ENCODE measurements around the gene EYA2. TPM values are rescaled to one million over a fixed set of nuclear protein-coding genes. Genes with fewer than 3 reads are reported as not detected.

EYA2 gene
- total RNA-seq, 2 donors from 2014 or later, result not detected

DNA sequence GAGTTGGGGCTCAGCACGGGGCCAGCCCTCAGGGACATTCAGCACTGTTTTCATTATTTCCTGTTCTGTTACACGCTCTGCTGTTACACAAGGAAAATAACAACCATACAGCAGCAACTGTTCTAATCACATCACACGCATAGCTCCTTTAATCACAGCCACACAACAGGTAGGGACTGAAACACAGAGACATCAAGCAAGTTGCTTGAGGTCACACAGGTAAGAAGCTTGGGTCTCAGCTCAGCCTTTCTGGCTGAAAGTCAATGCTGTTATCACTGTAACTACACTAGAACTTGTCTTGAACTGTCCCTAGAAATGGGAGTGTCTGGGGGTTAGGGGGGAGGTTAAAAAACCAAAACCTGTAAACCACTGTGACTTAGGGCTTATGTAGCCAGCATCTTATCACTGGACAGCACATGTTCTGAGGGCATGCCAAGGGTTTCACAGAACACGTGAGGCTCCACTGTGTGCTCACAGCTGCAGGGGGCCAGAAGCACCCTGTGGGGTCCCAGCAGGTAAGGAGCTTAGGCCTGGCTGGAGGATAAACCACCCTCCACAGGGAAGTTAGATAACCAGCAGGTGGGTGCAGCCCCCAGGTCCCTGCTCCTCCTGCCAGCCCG, 146.0 kb downstream of the EYA2 start:
- no peak overlapping the region for H3K27ac Mint-ChIP-seq
- ATAC-seq, result no peak

DNA sequence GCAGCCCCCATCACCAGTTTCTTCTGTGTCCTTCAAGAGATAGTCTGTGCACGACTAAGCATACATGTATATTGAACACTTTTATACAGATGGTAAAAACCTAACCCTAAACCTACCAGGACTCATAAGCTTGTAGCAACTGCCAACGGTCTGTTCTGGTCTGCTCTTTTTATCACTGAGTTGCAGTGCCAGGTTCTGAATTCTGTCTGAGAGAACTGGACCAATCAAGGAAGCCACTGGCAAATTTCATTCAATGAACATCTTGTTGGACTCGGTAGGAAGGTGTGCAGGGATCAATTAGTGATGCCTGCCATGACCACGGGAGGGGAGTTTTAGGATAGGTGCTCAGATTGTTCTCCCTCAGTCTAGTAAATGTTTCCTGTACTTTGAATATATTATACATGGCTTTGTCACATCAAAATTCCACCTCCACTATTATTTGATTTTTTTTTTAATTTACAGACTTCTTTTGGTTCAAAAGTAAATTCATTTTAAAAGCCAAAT, 146.8 kb downstream of the EYA2 start:
- peaks cover 0 to 11% of the 10 kb centered on the region in 2 donors for H3K9me3 Mint-ChIP-seq
- no peak overlapping the region for H3K27ac Mint-ChIP-seq
- DNase-seq (ENCODE audit: low spot score in 2 of 2) (no peak), ATAC-seq (no peak)
- H3K36me3 Mint-ChIP-seq, result no peaks in the 10 kb centered on the region

More for the DNA sequence above, 146.0 kb downstream of the EYA2 start:
- peaks cover 0 to 11% of the 10 kb centered on the region in 2 donors for H3K9me3 Mint-ChIP-seq
- no peak for DNase-seq (ENCODE audit: low spot score in 2 of 2)
- no peaks in the 10 kb centered on the region for H3K36me3 Mint-ChIP-seq

DNA sequence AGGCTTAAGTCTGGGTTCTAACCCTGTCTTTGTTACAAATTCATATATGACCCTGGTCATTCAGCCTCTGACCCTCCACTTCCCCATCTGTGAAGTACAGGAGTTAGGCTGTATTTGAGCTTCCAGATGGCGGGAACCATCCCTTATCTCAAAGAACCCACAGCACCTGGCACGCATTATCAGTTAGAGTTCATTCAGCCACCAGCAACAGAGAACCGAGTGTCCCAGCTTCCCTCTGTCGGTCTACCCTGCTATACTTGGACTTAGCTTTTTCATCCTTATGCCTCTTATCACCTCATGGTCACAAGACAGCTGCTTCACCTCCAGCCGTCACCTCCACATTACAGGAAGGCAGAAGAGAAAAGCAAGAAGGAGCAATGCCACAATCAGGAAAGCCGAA, 147.8 kb downstream of the EYA2 start:
- peaks cover 0 to 11% of the 10 kb centered on the region in 2 donors for H3K9me3 Mint-ChIP-seq
- DNase-seq (ENCODE audit: low spot score in 2 of 2), result no peak
- H3K27ac Mint-ChIP-seq, result no peak overlapping the region
- ATAC-seq, result no peak
- no peaks in the 10 kb centered on the region for H3K36me3 Mint-ChIP-seq

DNA sequence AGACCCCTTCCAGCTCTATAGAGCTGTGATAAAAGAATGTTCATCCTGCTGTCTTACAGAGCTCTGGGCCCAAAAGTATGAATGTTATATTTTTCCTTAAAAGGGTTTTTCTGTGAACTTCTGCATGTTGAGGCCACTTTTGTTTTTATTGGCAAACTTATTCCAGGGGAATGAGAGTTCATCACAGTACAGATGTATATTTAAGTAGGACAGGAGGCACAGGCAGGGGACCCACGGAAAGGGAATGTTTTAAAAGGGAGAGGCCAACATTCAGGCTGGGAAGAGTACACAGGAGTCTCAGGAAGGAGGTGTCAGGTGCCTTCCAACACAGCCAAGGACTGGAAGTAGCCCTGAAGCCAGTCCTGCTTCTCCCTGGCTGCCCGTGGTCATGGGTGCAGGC, 148.4 kb downstream of the EYA2 start:
- ATAC-seq (no peak), DNase-seq (ENCODE audit: low spot score in 2 of 2) (no peak)
- no peaks in the 10 kb centered on the region for H3K36me3 Mint-ChIP-seq
- no peak overlapping the region for H3K27ac Mint-ChIP-seq
- H3K9me3 Mint-ChIP-seq, result peaks cover 0 to 11% of the 10 kb centered on the region in 2 donors

DNA sequence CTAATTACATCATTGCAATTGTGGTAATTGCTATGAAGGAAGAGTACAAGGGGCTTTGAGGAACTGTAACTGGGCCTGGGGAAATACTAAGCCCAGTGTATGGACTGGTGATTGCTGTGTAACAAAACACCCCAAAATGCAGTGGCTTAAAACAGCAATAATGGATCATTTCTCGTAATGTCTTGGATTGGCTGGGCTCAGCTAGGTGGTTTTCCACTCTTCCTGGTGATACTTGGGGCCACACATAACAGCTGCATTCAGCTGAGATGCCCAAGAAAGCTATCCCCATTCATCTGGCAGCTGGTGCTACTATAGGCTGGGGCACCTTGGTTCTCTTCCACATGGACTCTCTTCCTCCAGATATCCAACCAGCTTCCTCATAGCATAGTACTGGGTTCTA, 150.3 kb downstream of the EYA2 start:
- ATAC-seq (no peak), DNase-seq (ENCODE audit: low spot score in 2 of 2) (no peak)
- no peak overlapping the region for H3K27ac Mint-ChIP-seq
- H3K36me3 Mint-ChIP-seq, result no peaks in the 10 kb centered on the region
- H3K9me3 Mint-ChIP-seq, result peaks cover 0 to 11% of the 10 kb centered on the region in 2 donors

DNA sequence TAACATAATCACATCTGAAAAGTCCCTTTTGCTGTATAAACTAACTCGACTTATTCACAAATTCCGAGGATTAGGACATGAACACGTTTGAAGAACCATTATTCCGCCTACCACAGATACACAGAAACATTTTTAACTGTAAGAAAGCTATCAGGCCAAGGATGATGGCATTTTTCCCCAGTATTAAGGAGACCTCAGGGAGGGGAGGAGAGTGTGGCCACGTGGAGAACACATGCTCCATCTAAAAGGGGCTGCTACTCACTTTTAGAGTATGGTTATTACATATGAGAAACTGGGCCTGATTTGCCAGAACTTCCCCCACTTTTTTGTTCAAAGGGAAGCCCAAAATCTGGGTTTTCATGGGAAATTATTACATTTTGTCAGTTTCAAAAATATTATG, 153.4 kb downstream of the EYA2 start:
- ATAC-seq (no peak), DNase-seq (ENCODE audit: low spot score in 2 of 2) (no peak)
- Mint-ChIP-seq H3K9me3 (peaks cover 0 to 11% of the 10 kb centered on the region in 2 donors), H3K36me3 (no peaks in the 10 kb centered on the region), H3K27ac (no peak overlapping the region)

DNA sequence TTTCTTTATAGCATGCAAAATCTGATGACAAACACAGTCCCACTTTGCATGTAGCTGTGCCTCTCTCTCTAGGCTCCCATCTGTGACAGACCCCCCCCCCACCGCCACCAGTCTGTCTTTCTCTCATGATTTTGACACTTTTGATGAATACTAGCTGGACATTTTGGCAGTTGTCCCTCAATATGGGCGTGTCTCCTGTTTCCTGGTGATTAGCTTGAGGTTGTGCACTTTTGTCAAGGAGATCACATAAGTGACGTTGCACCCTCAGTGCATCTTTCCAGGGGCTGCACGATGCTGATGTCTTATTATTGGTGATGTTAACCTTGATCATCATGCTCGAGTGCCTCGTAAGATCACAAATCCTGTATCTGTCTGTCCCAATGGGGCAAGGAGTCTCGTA, 155.1 kb downstream of the EYA2 start:
- Mint-ChIP-seq H3K9me3 (peaks cover 0 to 5% of the 10 kb centered on the region in 2 donors), H3K27ac (no peak overlapping the region), H3K36me3 (no peaks in the 10 kb centered on the region)
- ATAC-seq (no peak), DNase-seq (ENCODE audit: low spot score in 2 of 2) (no peak)

DNA sequence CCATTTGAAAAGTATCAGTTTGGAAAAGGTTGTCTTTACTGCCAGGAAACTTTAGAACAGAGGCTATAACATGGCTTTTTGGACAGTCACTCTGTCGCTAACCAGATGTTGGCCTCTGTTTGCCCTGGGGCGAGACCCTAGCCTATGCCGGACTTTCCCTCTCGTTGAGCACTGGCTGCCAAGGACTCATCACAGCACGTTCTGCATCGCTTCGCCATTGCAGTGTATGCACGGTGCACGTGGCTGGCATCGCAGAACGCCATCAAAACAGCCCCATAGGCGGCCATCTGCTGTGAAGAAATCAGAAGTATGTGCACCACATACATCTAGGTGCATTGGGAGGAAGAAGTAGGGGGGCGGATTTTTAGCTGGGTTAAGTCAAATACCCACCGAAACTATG, 156.4 kb downstream of the EYA2 start:
- DNase-seq (ENCODE audit: low spot score in 2 of 2) (no peak), ATAC-seq (no peak)
- no peaks in the 10 kb centered on the region for H3K36me3 Mint-ChIP-seq
- H3K27ac Mint-ChIP-seq, result no peak overlapping the region
- H3K9me3 Mint-ChIP-seq, result peaks cover 0 to 3% of the 10 kb centered on the region in 2 donors

DNA sequence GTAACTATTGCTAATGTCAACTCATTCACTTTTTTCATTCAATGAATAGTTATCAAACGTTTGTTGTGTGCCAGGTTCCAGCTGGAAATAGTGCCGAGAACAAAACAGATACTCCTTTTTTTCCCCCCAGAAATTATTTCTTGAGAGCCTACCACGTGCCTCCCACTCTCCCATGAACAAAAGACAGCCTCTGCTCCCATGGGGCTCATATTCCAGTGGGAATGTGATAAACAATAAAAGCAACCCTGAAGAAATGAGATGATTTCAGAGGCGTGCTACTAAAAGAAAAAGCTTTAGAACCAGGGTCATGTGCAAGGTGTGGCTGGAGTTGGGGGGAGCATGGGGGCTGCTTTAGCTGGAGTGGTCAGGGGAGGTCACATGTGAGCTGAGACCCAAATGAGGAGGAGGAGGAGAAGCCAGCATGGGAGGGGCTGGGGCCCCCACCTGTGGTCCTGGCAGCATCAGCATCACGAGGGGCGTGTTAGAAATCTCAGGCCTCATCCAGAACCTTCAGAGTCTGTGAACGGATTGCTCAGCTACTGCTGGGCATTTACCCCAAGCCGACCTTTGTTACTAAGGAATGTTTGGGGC, 157.4 kb downstream of the EYA2 start:
- Mint-ChIP-seq H3K36me3 (no peaks in the 10 kb centered on the region), H3K27ac (no peak overlapping the region), H3K9me3 (peaks cover 0 to 3% of the 10 kb centered on the region in 2 donors)
- DNase-seq (ENCODE audit: low spot score in 2 of 2), result no peak
- ATAC-seq, result no peak

DNA sequence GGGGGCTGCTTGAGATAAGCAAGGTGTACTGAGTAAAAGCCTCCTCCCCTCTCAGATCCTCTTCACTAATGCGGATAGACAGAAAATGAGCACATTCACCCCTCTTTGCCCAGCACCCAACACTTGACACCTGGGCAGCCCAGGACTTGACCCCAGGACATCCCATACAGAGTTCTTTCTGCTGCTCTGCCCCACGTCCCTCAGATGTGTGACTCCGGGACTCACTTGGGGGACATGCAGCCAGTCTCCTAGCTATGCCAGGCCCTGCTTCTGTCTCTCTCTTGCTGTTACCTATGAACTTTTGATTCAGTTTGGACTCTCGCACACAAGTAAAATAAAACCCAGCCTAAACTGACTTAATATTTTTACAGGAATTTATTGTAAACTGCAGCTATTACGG, 159.9 kb downstream of the EYA2 start:
- Mint-ChIP-seq H3K27ac (no peak overlapping the region), H3K36me3 (no peaks in the 10 kb centered on the region), H3K9me3 (peaks cover 0 to 3% of the 10 kb centered on the region in 2 donors)
- DNase-seq (ENCODE audit: low spot score in 2 of 2) (no peak), ATAC-seq (no peak)

DNA sequence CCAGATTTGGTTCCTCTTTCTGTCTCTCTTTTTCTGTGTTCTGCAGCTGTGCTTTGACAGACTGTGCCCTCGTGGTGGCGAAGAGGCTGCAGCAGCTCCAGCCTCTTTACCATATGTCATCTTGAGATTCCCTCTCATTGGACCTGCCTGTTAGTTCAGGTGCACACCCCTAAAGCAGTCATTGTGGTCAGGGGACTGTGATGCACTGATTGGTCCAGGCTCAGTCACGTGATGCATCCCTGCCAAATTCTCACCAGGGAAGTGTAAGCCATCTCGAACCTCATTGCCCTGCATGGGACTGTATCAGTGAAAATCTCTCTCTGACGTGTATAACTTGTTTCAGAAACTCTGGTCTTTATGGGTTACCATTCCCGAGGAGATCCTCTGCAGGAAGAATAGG, 160.3 kb downstream of the EYA2 start:
- Mint-ChIP-seq H3K27ac (no peak overlapping the region), H3K36me3 (no peaks in the 10 kb centered on the region), H3K9me3 (peaks cover 0 to 3% of the 10 kb centered on the region in 2 donors)
- ATAC-seq (no peak), DNase-seq (ENCODE audit: low spot score in 2 of 2) (no peak)

DNA sequence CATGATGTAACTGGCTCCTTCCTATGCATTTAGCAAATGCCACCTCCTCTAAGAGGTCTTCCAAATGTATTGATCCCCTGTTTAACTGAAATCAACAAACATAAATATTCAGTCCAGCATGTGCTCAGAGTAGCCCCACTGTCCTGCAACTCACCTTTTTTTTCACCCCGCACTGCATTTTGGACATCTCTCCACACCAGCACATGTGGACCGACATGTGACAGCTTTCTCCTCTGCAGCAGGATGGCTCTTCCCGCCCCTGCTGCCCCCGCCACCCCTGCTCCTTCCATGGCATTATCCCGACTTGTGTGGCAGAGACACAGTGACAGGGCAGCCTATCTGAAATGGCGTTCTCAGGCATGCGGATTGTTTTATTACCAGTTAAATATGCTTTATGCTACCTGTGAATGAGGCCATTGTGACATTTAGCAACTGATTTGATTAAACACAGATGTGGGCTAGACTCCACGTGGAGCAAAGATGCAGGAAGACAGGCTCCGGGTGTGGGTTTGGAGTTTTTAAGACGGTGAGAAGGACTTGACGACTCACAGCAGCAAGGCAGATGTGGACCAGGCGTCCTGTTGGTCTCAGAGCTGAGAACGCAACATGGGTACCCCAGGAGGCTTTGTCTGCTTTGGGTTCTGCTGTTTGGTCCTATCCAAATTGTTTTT, 161.2 kb downstream of the EYA2 start:
- H3K27ac Mint-ChIP-seq, result no peak overlapping the region
- DNase-seq (ENCODE audit: low spot score in 2 of 2), result no peak
- no peak for ATAC-seq
- peaks cover 0 to 3% of the 10 kb centered on the region in 2 donors for H3K9me3 Mint-ChIP-seq
- H3K36me3 Mint-ChIP-seq, result no peaks in the 10 kb centered on the region

DNA sequence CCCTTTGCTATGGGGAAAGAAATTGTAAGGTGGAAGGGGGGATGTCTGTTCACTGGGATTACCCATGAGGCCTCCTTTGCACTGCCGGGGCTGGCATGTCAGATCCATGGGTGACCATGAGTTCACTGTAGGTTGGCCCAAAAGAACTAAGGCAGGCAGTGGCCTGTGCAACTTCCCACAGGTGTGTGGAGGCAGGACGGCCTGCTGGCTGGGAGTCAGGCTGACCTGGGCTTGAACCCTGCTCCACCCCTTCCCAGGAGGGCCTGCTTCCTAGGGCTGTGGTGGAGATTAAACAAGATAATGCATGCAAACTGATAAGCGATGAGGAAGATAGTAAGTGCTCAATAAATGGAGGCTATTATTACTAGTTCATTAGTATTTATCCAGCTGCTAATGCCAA, 163.0 kb downstream of the EYA2 start:
- no peak for ATAC-seq
- no peaks in the 10 kb centered on the region for H3K36me3 Mint-ChIP-seq
- DNase-seq (ENCODE audit: low spot score in 2 of 2), result no peak
- H3K27ac Mint-ChIP-seq, result no peak overlapping the region
- peaks cover 0 to 3% of the 10 kb centered on the region in 2 donors for H3K9me3 Mint-ChIP-seq

DNA sequence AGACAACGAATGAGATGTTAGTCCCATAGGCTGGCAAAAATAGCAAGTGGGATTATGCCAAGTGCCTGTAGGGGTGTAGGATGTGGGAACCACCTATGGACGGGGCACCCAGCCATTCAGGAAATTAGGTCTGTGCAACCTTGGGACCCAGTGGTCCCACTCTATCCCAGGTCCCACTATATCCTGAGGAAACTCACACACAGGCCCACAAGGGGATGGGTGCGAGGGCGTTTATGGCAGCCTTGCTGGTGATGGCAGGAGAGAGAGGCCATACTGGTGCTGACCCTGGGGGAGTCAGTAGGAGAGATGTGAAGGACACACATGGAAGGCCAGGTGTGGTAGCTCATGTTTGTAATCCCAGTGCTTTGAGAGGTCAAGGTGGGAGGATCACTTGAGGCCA, 163.6 kb downstream of the EYA2 start:
- ATAC-seq, result no peak
- Mint-ChIP-seq H3K9me3 (peaks cover 0 to 3% of the 10 kb centered on the region in 2 donors), H3K36me3 (no peaks in the 10 kb centered on the region), H3K27ac (no peak overlapping the region)
- DNase-seq (ENCODE audit: low spot score in 2 of 2), result no peak

DNA sequence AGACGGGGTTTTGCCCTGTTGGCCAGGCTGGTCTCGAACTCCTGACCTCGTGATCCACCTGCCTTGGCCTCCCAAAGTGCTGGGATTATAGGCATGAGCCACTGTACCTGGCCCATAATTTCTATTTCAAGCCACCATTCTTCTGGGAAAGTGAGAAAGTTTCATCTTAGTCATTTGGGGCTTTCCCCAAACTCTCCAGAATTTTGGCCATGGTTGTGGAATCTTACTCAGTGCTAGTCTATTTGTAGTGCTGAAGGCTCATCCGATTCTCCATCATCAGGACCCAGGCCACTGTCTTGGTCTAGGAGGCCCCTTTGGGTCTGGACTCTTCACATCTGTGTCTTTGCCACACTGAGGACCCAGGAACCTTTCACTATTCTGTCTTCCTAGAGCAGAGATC, 164.9 kb downstream of the EYA2 start:
- H3K36me3 Mint-ChIP-seq, result no peaks in the 10 kb centered on the region
- no peak overlapping the region for H3K27ac Mint-ChIP-seq
- H3K9me3 Mint-ChIP-seq, result peaks cover 0 to 3% of the 10 kb centered on the region in 2 donors
- DNase-seq (ENCODE audit: low spot score in 2 of 2), result no peak
- peak in 1 of 2 donors; percentile 33 for ATAC-seq

DNA sequence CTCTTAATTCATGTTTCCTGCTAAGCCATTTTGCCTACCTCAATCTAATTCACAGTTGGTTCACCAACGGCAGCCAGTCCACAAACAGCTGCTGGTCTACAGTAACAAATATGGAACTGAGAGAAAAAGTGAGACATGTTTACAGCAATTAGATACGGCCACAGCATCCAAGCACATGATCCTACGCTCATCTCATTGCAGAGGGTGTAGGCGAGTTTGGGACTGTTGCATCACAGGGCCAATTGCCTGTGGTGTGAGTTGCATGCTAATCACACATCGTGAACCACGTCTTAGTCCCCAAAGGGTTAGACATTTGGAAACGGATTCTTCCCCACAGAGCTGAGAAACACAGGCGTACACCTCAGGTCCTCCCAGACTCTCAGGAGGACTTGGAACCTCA, 166.9 kb downstream of the EYA2 start:
- Mint-ChIP-seq H3K27ac (no peak overlapping the region), H3K36me3 (peaks cover 0 to under 1% of the 10 kb centered on the region in 2 donors), H3K9me3 (peaks cover 2 to 3% of the 10 kb centered on the region in 2 donors)
- ATAC-seq, result no peak
- no peak for DNase-seq (ENCODE audit: low spot score in 2 of 2)

DNA sequence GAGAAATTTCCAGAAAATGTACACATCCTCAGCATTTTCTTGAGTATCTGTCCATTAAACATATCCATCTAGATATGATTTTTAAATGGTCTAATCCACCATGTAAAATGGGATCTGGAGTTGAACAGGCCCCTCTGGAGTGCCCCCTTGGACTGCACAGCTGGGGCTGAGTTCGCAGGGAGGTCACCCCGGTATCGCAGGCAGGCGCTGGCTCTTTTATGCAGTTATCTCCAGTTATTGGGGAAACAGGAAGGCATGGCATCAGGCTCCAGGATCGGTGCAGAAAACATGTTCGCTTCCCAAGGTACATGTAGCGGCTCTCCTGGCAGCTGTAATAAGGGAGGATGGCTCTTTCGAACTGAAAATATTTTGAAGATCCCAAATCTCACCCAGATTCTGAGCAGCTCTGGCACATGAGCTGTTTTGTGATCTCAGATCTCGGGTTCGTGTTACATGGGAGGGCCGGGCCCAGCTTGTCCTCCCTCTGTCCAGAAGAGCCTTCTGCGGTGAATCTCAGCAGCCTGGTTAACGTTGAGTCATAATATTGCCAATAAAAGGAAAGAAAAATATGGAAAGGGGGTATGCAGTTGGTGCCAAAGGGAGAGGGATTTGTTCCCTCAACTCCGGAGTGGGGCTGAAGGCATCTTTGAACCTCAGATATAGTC, 167.7 kb downstream of the EYA2 start:
- ATAC-seq (no peak), DNase-seq (ENCODE audit: low spot score in 2 of 2) (no peak)
- Mint-ChIP-seq H3K27ac (no peak overlapping the region), H3K9me3 (peaks cover 7 to 9% of the 10 kb centered on the region in 2 donors), H3K36me3 (peaks cover 0 to 5% of the 10 kb centered on the region in 2 donors)
